H1 (cell line): ENCODE results near the gene DNAI2. TPM values are rescaled to one million over a fixed set of nuclear protein-coding genes. Genes with fewer than 3 reads are reported as not detected.

Experiments used
- CTCF ChIA-PET: fragments of 300-600 bp; sonication (Branson Sonifier 250); formaldehyde crosslinking; loops from one replicate; lab custom pipeline; 2021; ENCODE audit not compliant: partially characterized antibody; lab: Charles Lee
- POLR2A ChIA-PET: fragments of 300-600 bp; sonication (Branson Sonifier 250); formaldehyde crosslinking; loops from one replicate; lab custom pipeline; 2021; ENCODE audit warnings: inconsistent platforms; ENCODE audit not compliant: partially characterized antibody; lab: Charles Lee
- DNase-seq, 2 experiments: peaks; one replicate each; pipeline versions ENCODE4 v3.0.0 to v3.0.0-alpha.2; 2010 to 2022; ENCODE audit warnings: low spot score in 2 of 2, low read depth in 1 of 2, mixed read lengths in 1 of 2
- FAIRE-seq: peaks from 2 replicates; lab custom pipeline; 2011; peaks lifted over from hg19 to GRCh38; lab: Jason Lieb, UNC
- H2AFZ ChIP-seq: 2 replicates; pipeline ENCODE4 v1.8.1; 2012; ENCODE audit warnings: low read length, inconsistent platforms
- H2AK5ac ChIP-seq: 2 replicates; pipeline ENCODE4 v1.6.1; 2013; ENCODE audit warnings: low read depth, low read length
- H2BK120ac ChIP-seq: replicated peaks from 2 replicates; pipeline ENCODE3; 2013; ENCODE audit warnings: low read depth, low read length, inconsistent platforms
- H2BK12ac ChIP-seq: 2 replicates; pipeline ENCODE4 v1.6.1; 2013; ENCODE audit warnings: low read depth, low read length
- H2BK15ac ChIP-seq: 2 replicates; pipeline ENCODE4 v1.6.1; 2013; ENCODE audit warnings: low read length
- H2BK20ac ChIP-seq: 2 replicates; pipeline ENCODE4 v1.6.1; 2013; ENCODE audit warnings: low read length
- H2BK5ac ChIP-seq: 2 replicates; pipeline ENCODE4 v1.6.1; 2013; ENCODE audit warnings: low read depth, low read length
- H3K14ac ChIP-seq: 2 replicates; pipeline ENCODE4 v1.6.1; 2013; ENCODE audit warnings: inconsistent platforms; ENCODE audit not compliant: insufficient read length
- H3K18ac ChIP-seq: 2 replicates; pipeline ENCODE4 v1.6.1; 2013; ENCODE audit warnings: low read length; ENCODE audit errors: extremely low read depth
- H3K23ac ChIP-seq: 2 replicates; pipeline ENCODE4 v1.6.1; 2013; ENCODE audit warnings: inconsistent platforms; ENCODE audit not compliant: insufficient read length
- H3K23me2 ChIP-seq: 2 replicates; pipeline ENCODE4 v1.6.1; 2013; ENCODE audit warnings: low read depth, low read length
- H3K27ac ChIP-seq: 2 replicates; pipeline ENCODE4 v1.6.1; 2011; ENCODE audit warnings: low read depth, low read length, inconsistent platforms
- H3K27me3 ChIP-seq, 4 experiments: replicated peaks in 1 of 4; 1 replicate in 1 of 4; 2 replicates in 3 of 4; pipeline versions ENCODE4 v1.6.1 to v1.8.1; 2011 to 2013; ENCODE audit warnings: low read length in 3 of 4, mild to moderate bottlenecking in 3 of 4, inconsistent platforms in 2 of 4, mixed read lengths in 2 of 4, moderate library complexity in 1 of 4; ENCODE audit not compliant: control insufficient read depth in 3 of 4, insufficient read depth in 3 of 4; ENCODE audit errors: extremely low read depth in 1 of 4
- H3K36me3 ChIP-seq, 4 experiments: 2 replicates each; pipeline versions ENCODE4 v1.6.1 to v1.8.1; 2011 to 2013; ENCODE audit warnings: mild to moderate bottlenecking in 4 of 4, low read length in 3 of 4, moderate library complexity in 2 of 4, control low read depth in 1 of 4, inconsistent platforms in 1 of 4; ENCODE audit not compliant: insufficient read depth in 4 of 4, control insufficient read depth in 2 of 4
- H3K4ac ChIP-seq: replicated peaks from 2 replicates; pipeline ENCODE3; 2013; ENCODE audit warnings: low read length, low read depth, mixed read lengths, inconsistent platforms; ENCODE audit not compliant: insufficient read length
- H3K4me1 ChIP-seq, 4 experiments: replicated peaks in 1 of 4; 1 replicate in 1 of 4; 2 replicates in 3 of 4; pipeline versions ENCODE4 v1.6.1 to v1.8.1; 2011 to 2013; ENCODE audit warnings: low read length in 3 of 4, inconsistent platforms in 2 of 4, mixed read lengths in 1 of 4; ENCODE audit not compliant: insufficient read depth in 4 of 4, control insufficient read depth in 3 of 4
- H3K4me2 ChIP-seq, 2 experiments: 2 replicates each; pipeline versions ENCODE4 v1.6.1 to v1.8.1; 2011 to 2013; ENCODE audit warnings: low read depth in 2 of 2, low read length in 2 of 2, control low read depth in 1 of 2, inconsistent platforms in 1 of 2, mild to moderate bottlenecking in 1 of 2; ENCODE audit not compliant: insufficient read depth in 1 of 2
- H3K4me3 ChIP-seq, 4 experiments: fragments of 200-600, 300-600 bp in 1 of 4; sonication (generic), shearing (Covaris generic), sonication (Bioruptor Twin) in 1 of 4; 2 replicates each; pipeline versions ENCODE4 v1.5.1 to v1.8.1; 2011 to 2016; ENCODE audit warnings: low read length in 4 of 4, low read depth in 3 of 4, control low read depth in 2 of 4, inconsistent platforms in 2 of 4, mild to moderate bottlenecking in 2 of 4, mixed read lengths in 1 of 4, moderate library complexity in 1 of 4; ENCODE audit not compliant: insufficient read depth in 2 of 4; ENCODE audit errors: extremely low read depth in 1 of 4
- H3K56ac ChIP-seq: replicated peaks from 2 replicates; pipeline ENCODE3; 2013; ENCODE audit warnings: low read depth, mild to moderate bottlenecking, mixed read lengths, low read length, inconsistent platforms; ENCODE audit not compliant: insufficient read length
- H3K79me1 ChIP-seq: 2 replicates; pipeline ENCODE4 v1.6.1; 2013; ENCODE audit warnings: low read depth, low read length, control low read depth
- H3K79me2 ChIP-seq, 2 experiments: 2 replicates each; pipeline versions ENCODE4 v1.6.1 to v1.8.1; 2012 to 2013; ENCODE audit warnings: low read length in 2 of 2, mild to moderate bottlenecking in 2 of 2, inconsistent platforms in 1 of 2; ENCODE audit not compliant: insufficient read depth in 2 of 2, control insufficient read depth in 1 of 2
- H3K9ac ChIP-seq, 4 experiments: replicated peaks in 1 of 4; 1 replicate in 1 of 4; 2 replicates in 3 of 4; pipeline versions ENCODE4 v1.6.1 to v1.8.1; 2011 to 2013; ENCODE audit warnings: low read depth in 3 of 4, low read length in 3 of 4, control low read depth in 2 of 4, mild to moderate bottlenecking in 2 of 4, moderate library complexity in 2 of 4, inconsistent platforms in 1 of 4; ENCODE audit errors: extremely low read depth in 1 of 4
- H3K9me3 ChIP-seq, 2 experiments: 2 replicates each; pipeline versions ENCODE4 v1.6.1 to v1.8.1; 2012 to 2013; ENCODE audit warnings: mild to moderate bottlenecking in 2 of 2, moderate library complexity in 2 of 2, control low read depth in 1 of 2, inconsistent platforms in 1 of 2, low read depth in 1 of 2, low read length in 1 of 2, mixed read lengths in 1 of 2; ENCODE audit not compliant: insufficient read depth in 2 of 2
- H4K20me1 ChIP-seq, 2 experiments: replicated peaks in 1 of 2; 2 replicates each; pipeline versions ENCODE3 to v1.8.1; 2011 to 2013; ENCODE audit warnings: inconsistent platforms in 2 of 2, low read length in 2 of 2, mild to moderate bottlenecking in 1 of 2; ENCODE audit not compliant: insufficient read depth in 2 of 2, control insufficient read depth in 1 of 2
- H4K5ac ChIP-seq: 2 replicates; pipeline ENCODE4 v1.6.1; 2013; ENCODE audit warnings: low read length, low read depth, mixed read lengths, inconsistent platforms; ENCODE audit not compliant: insufficient read length
- H4K8ac ChIP-seq: 2 replicates; pipeline ENCODE4 v1.8.0; 2013; ENCODE audit warnings: mild to moderate bottlenecking, moderate library complexity, low read length, inconsistent platforms; ENCODE audit not compliant: insufficient read depth; ENCODE audit errors: extremely low read depth
- H4K91ac ChIP-seq: replicated peaks from 2 replicates; pipeline ENCODE3; 2013; ENCODE audit warnings: low read length, mixed read lengths, inconsistent platforms; ENCODE audit not compliant: insufficient read length
- EZH2 ChIP-seq: fragments of 200-600 bp; sonication (generic); IDR thresholded peaks from 2 replicates; pipeline ENCODE4 v1.7.1; 2012; ENCODE audit warnings: low read depth, mild to moderate bottlenecking, moderate library complexity, low read length, inconsistent platforms; ENCODE audit not compliant: severe bottlenecking
- GABPA ChIP-seq: IDR thresholded peaks from 2 replicates; pipeline ENCODE4 v1.6.1; 2011; ENCODE audit warnings: mild to moderate bottlenecking, low read length, moderate library complexity, borderline replicate concordance; ENCODE audit not compliant: insufficient read depth
- JUN ChIP-seq: IDR thresholded peaks from 2 replicates; pipeline ENCODE4 v1.6.1; 2011; ENCODE audit warnings: low read depth, mild to moderate bottlenecking, improper control_type of control experiment, low read length
- KDM1A ChIP-seq: fragments of 200-600, 300-600 bp; sonication (generic); IDR thresholded peaks from 2 replicates; pipeline ENCODE4 v1.7.1; 2016; ENCODE audit warnings: mild to moderate bottlenecking, low read length, borderline replicate concordance
- KDM4A ChIP-seq: IDR thresholded peaks from one replicate; pipeline ENCODE4 v1.7.1; 2012; ENCODE audit warnings: low read depth, mild to moderate bottlenecking, moderate library complexity, low read length, inconsistent platforms; ENCODE audit not compliant: severe bottlenecking
- NRF1 ChIP-seq: IDR thresholded peaks from 2 replicates; pipeline ENCODE4 v1.6.1; 2011; ENCODE audit warnings: mild to moderate bottlenecking, low read depth, low read length, improper control_type of control experiment
- SP2 ChIP-seq: IDR thresholded peaks from 2 replicates; pipeline ENCODE4 v1.6.1; 2012; ENCODE audit warnings: mild to moderate bottlenecking, low read length, inconsistent platforms
- TAF1 ChIP-seq: IDR thresholded peaks from 2 replicates; pipeline ENCODE4 v1.6.1; 2011; ENCODE audit warnings: mild to moderate bottlenecking, low read depth, low read length
- TBP ChIP-seq: IDR thresholded peaks from 2 replicates; pipeline ENCODE4 v1.6.1; 2011; ENCODE audit warnings: low read depth, low read length, improper control_type of control experiment
- WGBS, 2 experiments: shearing (Covaris generic) in 1 of 2; methylation state at CpG; one replicate each; pipeline versions ENCODE4 v1.1.6 to v1.1.7; 2013 to 2015; ENCODE audit warnings: low lambda C conversion rate in 2 of 2, mixed read lengths in 2 of 2, inconsistent platforms in 1 of 2, low coverage in 1 of 2, missing lambda C conversion rate in 1 of 2; ENCODE audit not compliant: insufficient replicate concordance in 2 of 2, insufficient coverage in 1 of 2, insufficient read length in 1 of 2; ENCODE audit errors: extremely low coverage in 1 of 2, missing lambda C conversion rate in 1 of 2; 5-methylcytosine and 5-hydroxymethylcytosine counted together
- polyA plus RNA-seq, 7 experiments: library from polyadenylated mRNA; depleted of rRNA in 3 of 7; stranded (reverse) in 5 of 7; unstranded in 2 of 7; fragments of >200 nt in 5 of 7; fragments of 200-250 nt in 2 of 7; gene quantifications; 1 replicate in 5 of 7; 2 replicates in 1 of 7; 4 replicates in 1 of 7; pipeline versions ENCODE4 v1.2.1 to v1.2.3, GENCODE V29; 2011 to 2013; ENCODE audit warnings: missing spikeins in 2 of 7, mixed read lengths in 2 of 7
- total RNA-seq: library from RNA; stranded (reverse); fragmentation: NEBNext Ultra II Directional; extraction: Animal tissue kit (Norgen Biotek cat#: 25700); gene quantifications from 2 replicates; pipeline ENCODE4 v1.2.1, GENCODE V29; 2021
- TF ChIP-seq, protein P1 (sequence below), 3 experiments: IDR thresholded peaks; 1 replicate in 2 of 3; 2 replicates in 1 of 3; pipeline versions ENCODE4 v1.5.1 to v1.6.1; 2011; ENCODE audit warnings: low read length in 3 of 3, mild to moderate bottlenecking in 3 of 3, inconsistent platforms in 2 of 3, low read depth in 1 of 3, moderate library complexity in 1 of 3; ENCODE audit not compliant: insufficient read depth in 1 of 3; ENCODE audit errors: control extremely low read depth in 1 of 3

DNAI2 gene
- total and polyA plus RNA-seq, 2 of the 8 experiments (the other 6 are each of a cell fraction or from before 2014, with no cell fraction given): 0.08 to 0.15 TPM

DNA sequence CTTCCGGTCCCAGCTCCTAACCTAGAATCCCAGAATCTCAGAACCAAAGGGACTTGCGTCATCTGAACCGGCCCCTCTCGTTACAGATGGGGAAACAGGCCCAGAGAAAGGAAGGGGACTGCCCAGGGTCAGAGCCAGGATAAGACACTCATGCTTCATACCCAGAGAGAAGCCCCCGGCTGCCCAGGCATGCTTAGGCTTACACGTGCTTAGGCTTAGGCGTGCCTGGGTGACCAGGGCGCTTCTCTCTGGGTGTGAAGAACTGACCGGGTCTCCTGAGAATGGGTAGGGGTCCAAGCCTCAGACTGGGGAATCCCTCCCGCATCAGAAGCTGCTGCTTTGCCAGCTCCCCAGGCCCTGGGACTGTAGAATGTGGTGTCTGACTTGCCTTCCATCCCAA, 29.9 kb upstream of the DNAI2 start:
- no peak overlapping the region for H3K14ac ChIP-seq
- FAIRE-seq (no peak), DNase-seq (no peak)
- H2AK5ac ChIP-seq: no peak overlapping the region
- H2BK15ac ChIP-seq: no peak overlapping the region; the same call in 1 of the 2 replicates
- no peak overlapping the region for H3K4me3 ChIP-seq
- H4K5ac ChIP-seq: no peak overlapping the region
- H3K79me1 ChIP-seq: no peaks in the 10 kb centered on the region
- H3K18ac ChIP-seq: no peak overlapping the region
- CTCF ChIA-PET: interaction anchor here (1.1 to 2.6 kb wide), 6 partner anchors 10 to 57 kb away, joined by 3 to 7 read pairs (median 4); partner anchors contain the start of gene RPL38
- WGBS, 2 experiments: 89% methylated on average over 6 of the region's 10 CpGs; no CpG with 5 or more reads in 1 of the 2 experiments
- H3K23ac ChIP-seq: no peak overlapping the region
- H2BK120ac ChIP-seq: no peak overlapping the region
- no peak overlapping the region; the same call in 1 of the 2 replicates for H2BK5ac ChIP-seq
- H3K23me2 ChIP-seq: no peaks in the 10 kb centered on the region
- H3K4me1 ChIP-seq: peaks cover 11 to 27% (median 16%) of the 10 kb centered on the region in 4 experiments
- H2AFZ ChIP-seq: no peak overlapping the region
- no peak overlapping the region; the same call in 1 of the 2 replicates for H4K8ac ChIP-seq
- POLR2A ChIA-PET: interaction anchor here (0.9 to 8.2 kb wide), 4 partner anchors 10 to 33 kb away, joined by 3 to 61 read pairs (median 5); partner anchors contain the start of gene TTYH2
- no peaks in the 10 kb centered on the region for H3K79me2 ChIP-seq
- no peak overlapping the region for H3K4ac ChIP-seq
- no peak overlapping the region for H2BK20ac ChIP-seq
- H3K27ac ChIP-seq: no peak overlapping the region
- 0 out of 4 replicates have a peak, but pooled peaks cover 0 to 4% of the 10 kb centered on the region in 2 experiments for H3K9me3 ChIP-seq
- H3K4me2 ChIP-seq: no peak overlapping the region; a peak in 1 of 4 replicates
- no peaks in the 10 kb centered on the region for H3K27me3 ChIP-seq
- H4K91ac ChIP-seq: peak overlapping the region; percentile 58
- no peaks in the 10 kb centered on the region for H3K36me3 ChIP-seq
- no peaks in the 10 kb centered on the region for H4K20me1 ChIP-seq
- H2BK12ac ChIP-seq: peak overlapping the region; percentile 68; the same call in 1 of the 2 replicates
- no peak overlapping the region for H3K9ac ChIP-seq
- H3K56ac ChIP-seq: no peak overlapping the region
- no peak for TF ChIP-seq EZH2
- no peak for TF ChIP-seq JUN
- no peak for TF ChIP-seq TAF1
- TF ChIP-seq, protein P1, sequence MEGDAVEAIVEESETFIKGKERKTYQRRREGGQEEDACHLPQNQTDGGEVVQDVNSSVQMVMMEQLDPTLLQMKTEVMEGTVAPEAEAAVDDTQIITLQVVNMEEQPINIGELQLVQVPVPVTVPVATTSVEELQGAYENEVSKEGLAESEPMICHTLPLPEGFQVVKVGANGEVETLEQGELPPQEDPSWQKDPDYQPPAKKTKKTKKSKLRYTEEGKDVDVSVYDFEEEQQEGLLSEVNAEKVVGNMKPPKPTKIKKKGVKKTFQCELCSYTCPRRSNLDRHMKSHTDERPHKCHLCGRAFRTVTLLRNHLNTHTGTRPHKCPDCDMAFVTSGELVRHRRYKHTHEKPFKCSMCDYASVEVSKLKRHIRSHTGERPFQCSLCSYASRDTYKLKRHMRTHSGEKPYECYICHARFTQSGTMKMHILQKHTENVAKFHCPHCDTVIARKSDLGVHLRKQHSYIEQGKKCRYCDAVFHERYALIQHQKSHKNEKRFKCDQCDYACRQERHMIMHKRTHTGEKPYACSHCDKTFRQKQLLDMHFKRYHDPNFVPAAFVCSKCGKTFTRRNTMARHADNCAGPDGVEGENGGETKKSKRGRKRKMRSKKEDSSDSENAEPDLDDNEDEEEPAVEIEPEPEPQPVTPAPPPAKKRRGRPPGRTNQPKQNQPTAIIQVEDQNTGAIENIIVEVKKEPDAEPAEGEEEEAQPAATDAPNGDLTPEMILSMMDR (IDR thresholded peaks at IDR 0.05; ENCODE audit: control extremely low read depth in 1 of 3, insufficient read depth in 1 of 3, low read depth in 1 of 3, low read length in 3 of 3): no peak
- TF ChIP-seq KDM1A: no peak
- no peak for TF ChIP-seq KDM4A
- no peak for TF ChIP-seq NRF1
- TF ChIP-seq GABPA: no peak
- TF ChIP-seq SP2: no peak
- no peak for TF ChIP-seq TBP
